ENCODE results near the gene BEND2. TPM values are rescaled to one million over a fixed set of nuclear protein-coding genes. Genes with fewer than 3 reads are reported as not detected.

The BEND2 gene
- total and polyA plus RNA-seq, 9 donors: 0.02 TPM; not detected in 8

Other genes with a start within 250 kb of the BEND2 start
- 1 to 10 TPM; 3.1 to 6.7 (median 5.1) TPM for gene SCML2, start 133.8 kb upstream of the BEND2 start, total RNA-seq
- 1 to 10 TPM; 3.6 to 5.5 TPM for gene SCML2, start 133.8 kb upstream of the BEND2 start, polyA plus RNA-seq
- 10 to 100 TPM in 5 of 7 donors, 1 to 10 TPM in 2; 6.7 to 18.5 (median 12.8) TPM for gene CDKL5, start 204.7 kb upstream of the BEND2 start, total RNA-seq
- gene CDKL5, start 204.7 kb upstream of the BEND2 start, polyA plus RNA-seq: 1 to 10 TPM; 2.6 to 5.7 TPM